Measurements from ENCODE around the gene NECAB3.

NECAB3 gene

DNA sequence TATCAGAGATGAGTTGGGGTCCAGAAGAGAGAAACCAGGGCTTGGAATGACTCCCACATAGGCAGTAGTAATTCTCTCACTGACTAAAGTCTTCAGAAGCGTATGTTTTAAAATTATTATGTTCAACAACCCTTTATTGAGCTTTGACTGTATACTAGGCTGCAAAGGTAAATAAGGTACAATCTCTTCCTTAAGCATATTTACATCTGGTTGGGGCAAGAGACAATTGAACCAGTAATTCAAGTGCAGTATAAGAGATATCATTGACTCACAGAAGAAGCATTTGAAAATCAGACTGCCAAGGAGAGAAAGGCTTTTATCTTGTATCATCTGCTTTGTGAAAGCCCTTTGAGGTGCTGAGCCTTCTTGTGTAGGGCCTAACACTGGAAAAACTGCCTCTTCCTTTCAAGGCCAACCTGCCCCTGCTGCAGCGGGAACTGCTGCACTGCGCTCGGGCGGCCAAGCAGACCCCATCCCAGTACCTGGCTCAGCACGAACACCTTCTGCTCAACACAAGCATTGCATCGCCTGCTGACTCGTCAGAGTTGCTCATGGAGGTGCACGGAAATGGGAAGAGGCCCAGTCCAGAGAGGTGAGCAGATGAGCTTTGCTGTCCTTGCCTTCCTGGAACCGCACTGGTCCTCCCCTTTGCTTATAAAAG is 51.4 kb downstream of the NECAB3 start:
- TF ChIP-seq, protein P1, sequence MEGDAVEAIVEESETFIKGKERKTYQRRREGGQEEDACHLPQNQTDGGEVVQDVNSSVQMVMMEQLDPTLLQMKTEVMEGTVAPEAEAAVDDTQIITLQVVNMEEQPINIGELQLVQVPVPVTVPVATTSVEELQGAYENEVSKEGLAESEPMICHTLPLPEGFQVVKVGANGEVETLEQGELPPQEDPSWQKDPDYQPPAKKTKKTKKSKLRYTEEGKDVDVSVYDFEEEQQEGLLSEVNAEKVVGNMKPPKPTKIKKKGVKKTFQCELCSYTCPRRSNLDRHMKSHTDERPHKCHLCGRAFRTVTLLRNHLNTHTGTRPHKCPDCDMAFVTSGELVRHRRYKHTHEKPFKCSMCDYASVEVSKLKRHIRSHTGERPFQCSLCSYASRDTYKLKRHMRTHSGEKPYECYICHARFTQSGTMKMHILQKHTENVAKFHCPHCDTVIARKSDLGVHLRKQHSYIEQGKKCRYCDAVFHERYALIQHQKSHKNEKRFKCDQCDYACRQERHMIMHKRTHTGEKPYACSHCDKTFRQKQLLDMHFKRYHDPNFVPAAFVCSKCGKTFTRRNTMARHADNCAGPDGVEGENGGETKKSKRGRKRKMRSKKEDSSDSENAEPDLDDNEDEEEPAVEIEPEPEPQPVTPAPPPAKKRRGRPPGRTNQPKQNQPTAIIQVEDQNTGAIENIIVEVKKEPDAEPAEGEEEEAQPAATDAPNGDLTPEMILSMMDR (IDR thresholded peaks at IDR 0.05; ENCODE audit: borderline replicate concordance, control extremely low read depth, extremely low read depth, insufficient read depth, missing control alignments): no peak
- in situ Hi-C loops (cut with MboI; ENCODE audit: low sequenced_read_pairs, unreplicated experiment): no loop called here
- no peak for DNase-seq (ENCODE audit: low spot score)

DNA sequence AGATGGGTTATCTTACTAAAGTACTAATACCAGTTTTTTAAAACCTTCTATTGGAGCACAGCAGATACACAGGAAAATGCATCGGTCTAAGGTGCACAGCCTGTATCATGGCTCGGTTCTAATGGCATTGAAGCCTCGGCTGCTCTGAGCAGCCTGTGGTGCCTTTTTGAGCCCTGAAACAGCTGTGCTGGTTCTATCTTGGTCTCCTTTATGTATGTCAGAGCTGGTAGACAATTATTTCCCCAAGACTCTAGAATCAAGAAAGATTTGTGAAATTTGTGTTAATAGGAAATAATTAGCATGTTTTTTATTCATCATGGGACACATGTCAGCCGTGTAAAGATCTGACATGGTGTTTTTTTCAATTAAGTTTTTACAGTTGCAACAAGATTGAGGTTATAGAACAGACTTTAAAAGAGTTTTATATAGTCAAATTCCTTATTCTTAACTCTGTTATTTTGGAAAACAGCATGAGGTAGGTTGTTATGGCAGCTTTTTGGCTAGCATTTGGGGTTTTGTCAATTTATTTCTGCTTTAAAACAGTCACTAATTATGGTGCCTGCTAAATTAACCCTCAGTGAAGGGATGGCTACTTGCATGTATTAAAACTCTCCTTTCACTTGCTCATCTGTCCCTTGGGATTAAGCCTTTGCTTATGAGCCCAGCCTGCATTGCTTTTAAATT is 52.4 kb downstream of the NECAB3 start:
- in situ Hi-C loops (cut with MboI; ENCODE audit: low sequenced_read_pairs, unreplicated experiment): no loop called here
- DNase-seq (ENCODE audit: low spot score): no peak
- TF ChIP-seq, protein P1 (IDR thresholded peaks at IDR 0.05; ENCODE audit: borderline replicate concordance, control extremely low read depth, extremely low read depth, insufficient read depth, missing control alignments): no peak

DNA sequence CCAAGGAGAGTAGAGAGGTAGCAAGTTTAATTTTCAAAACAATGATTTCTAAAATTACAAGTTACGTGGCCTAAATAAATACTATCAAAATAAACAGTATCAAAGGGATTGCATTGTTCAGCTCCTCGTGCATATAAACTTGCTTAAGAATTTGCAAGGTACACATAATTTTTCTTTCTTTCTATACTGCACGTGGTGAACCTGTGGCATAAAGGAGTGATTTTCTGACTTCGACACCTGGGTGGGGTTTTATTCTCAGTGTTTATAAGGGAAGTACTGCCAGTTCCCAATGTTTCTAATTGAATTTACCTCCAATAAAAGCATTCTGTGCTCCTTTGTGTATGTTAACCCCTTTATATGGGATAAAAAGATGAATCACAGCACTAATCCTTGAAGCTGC is 62.2 kb downstream of the NECAB3 start:
- in situ Hi-C loops (cut with MboI; ENCODE audit: low sequenced_read_pairs, unreplicated experiment): no loop called here
- no peak for DNase-seq (ENCODE audit: low spot score)
- TF ChIP-seq, protein P1 (IDR thresholded peaks at IDR 0.05; ENCODE audit: borderline replicate concordance, control extremely low read depth, extremely low read depth, insufficient read depth, missing control alignments): no peak

DNA sequence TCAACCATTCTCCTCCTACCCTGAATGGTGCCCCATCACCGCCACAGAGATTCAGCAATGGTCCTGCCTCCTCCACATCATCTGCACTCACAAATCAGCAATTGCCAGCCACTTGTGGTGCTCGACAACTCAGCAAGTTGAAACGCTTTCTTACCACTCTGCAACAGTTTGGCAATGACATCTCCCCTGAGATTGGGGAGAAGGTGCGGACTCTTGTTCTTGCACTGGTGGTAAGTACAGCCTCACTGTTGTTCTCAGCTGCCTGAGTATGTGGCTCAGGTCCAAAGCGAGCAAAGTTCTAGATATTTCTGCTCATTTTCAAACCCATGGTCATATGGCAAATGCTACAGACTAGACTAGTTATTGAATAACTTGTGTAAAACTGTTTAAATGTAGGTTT is 63.1 kb downstream of the NECAB3 start:
- TF ChIP-seq, protein P1 (IDR thresholded peaks at IDR 0.05; ENCODE audit: borderline replicate concordance, control extremely low read depth, extremely low read depth, insufficient read depth, missing control alignments): no peak
- DNase-seq (ENCODE audit: low spot score): no peak
- in situ Hi-C loops (cut with MboI; ENCODE audit: low sequenced_read_pairs, unreplicated experiment): no loop called here

DNA sequence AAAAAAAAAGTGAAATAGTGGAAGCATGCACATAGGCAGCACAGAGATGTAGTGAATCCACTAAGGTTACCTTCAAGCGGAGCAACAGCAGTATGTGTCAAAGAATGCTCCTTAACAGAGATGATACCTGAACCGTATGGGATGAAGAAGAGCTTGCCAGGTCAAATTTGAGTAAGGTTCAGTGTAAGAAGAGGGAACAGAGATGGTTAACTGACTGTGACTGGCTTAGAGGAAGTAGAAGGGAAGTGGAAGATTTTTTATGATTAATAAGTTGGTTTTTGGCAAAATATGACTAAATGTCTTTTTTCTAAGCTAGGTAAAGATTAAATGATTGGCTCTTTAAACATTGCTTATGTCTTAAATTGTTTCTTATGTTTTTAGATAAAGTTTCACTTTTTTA is 64.7 kb downstream of the NECAB3 start:
- in situ Hi-C loops (cut with MboI; ENCODE audit: low sequenced_read_pairs, unreplicated experiment): no loop called here
- DNase-seq (ENCODE audit: low spot score): no peak
- TF ChIP-seq, protein P1 (IDR thresholded peaks at IDR 0.05; ENCODE audit: borderline replicate concordance, control extremely low read depth, extremely low read depth, insufficient read depth, missing control alignments): no peak

Measured in GM13976 (cell line).